Ectodermal cell (in vitro differentiated cells): Measurements from ENCODE around the gene SEMA6B.

Experiments used
- H3K27ac ChIP-seq: 2 replicates; pipeline ENCODE4 v1.7.0; 2013; ENCODE audit warnings: mild to moderate bottlenecking, low read depth, low read length; ENCODE audit not compliant: insufficient read depth, poor library complexity, severe bottlenecking
- H3K27me3 ChIP-seq: 2 replicates; pipeline ENCODE4 v1.7.0; 2013; ENCODE audit warnings: mild to moderate bottlenecking, low read length; ENCODE audit not compliant: insufficient read depth, control insufficient read depth, poor library complexity, severe bottlenecking
- H3K36me3 ChIP-seq: one replicate; pipeline ENCODE4 v1.7.0; 2013; ENCODE audit warnings: low read length; ENCODE audit not compliant: control insufficient read depth, insufficient read depth
- H3K4me1 ChIP-seq: one replicate; pipeline ENCODE4 v1.7.0; 2013; ENCODE audit warnings: low read length; ENCODE audit not compliant: control insufficient read depth, insufficient read depth
- H3K4me3 ChIP-seq: 2 replicates; pipeline ENCODE4 v1.7.0; 2013; ENCODE audit warnings: low read depth, low read length, control low read depth; ENCODE audit not compliant: insufficient read depth
- H3K9me3 ChIP-seq: 2 replicates; pipeline ENCODE4 v1.7.0; 2013; ENCODE audit warnings: mild to moderate bottlenecking, low read length, moderate library complexity; ENCODE audit not compliant: control insufficient read depth
- WGBS, 2 experiments: methylation state at CpG; one replicate each; pipeline ENCODE4 v1.1.7; 2013; ENCODE audit warnings: missing lambda C conversion rate in 2 of 2; 5-methylcytosine and 5-hydroxymethylcytosine counted together

SEMA6B gene

DNA sequence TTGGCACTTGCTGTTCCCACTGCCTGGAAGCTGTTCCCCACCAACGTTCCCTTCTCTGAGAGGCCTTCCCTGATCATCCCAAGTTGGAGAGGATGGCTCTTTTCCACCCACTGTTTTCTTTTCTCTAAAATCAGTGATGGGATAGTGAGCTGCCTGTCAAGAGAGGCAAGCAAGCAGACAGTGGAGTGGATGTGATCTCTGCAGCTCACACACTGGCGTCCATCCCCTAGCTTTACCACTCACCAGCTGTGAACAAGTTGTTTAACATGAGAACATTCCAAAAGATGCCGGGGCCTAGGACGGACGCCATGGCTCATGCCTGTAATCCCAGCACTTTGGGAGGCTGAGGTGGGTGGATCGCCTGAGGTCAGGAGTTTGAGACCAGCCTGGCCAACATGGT, 28.0 kb upstream of the SEMA6B start:
- Histone ChIP-seq H3K4me1 (no peaks in the 10 kb centered on the region), H3K4me3 (no peak overlapping the region), H3K27me3 (peaks cover 5% of the 10 kb centered on the region), H3K36me3 (no peaks in the 10 kb centered on the region), H3K9me3 (no peaks in the 10 kb centered on the region), H3K27ac (no peak overlapping the region)
- WGBS, 2 experiments, result 90 to 91% methylated on average over 6 of the region's 6 CpGs

DNA sequence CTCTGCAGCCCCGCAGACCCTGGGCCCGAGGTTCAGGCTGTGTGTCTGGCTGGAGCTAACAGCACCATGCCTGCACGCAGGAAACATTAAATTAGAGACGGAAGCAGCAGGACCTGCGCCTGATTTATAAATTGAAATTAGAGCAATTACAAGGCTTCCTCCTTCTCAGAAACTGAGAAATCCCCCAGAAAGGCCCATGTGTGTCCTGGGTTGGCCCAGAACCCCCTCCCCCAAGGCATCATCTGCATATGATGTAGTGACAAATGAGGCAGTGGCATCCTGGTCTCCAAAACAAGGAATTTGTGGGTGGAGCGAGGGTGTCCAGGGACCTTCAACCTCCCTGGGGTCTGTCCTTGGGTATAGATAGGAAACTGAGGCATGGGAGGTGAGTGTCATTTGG, 27.2 kb upstream of the SEMA6B start:
- Histone ChIP-seq H3K4me3 (no peak overlapping the region), H3K27me3 (peaks cover 13% of the 10 kb centered on the region), H3K4me1 (peaks cover 8% of the 10 kb centered on the region), H3K36me3 (no peaks in the 10 kb centered on the region), H3K27ac (no peak overlapping the region), H3K9me3 (no peaks in the 10 kb centered on the region)
- WGBS, 2 experiments, result 83 to 84% methylated on average over 6 of the region's 6 CpGs

DNA sequence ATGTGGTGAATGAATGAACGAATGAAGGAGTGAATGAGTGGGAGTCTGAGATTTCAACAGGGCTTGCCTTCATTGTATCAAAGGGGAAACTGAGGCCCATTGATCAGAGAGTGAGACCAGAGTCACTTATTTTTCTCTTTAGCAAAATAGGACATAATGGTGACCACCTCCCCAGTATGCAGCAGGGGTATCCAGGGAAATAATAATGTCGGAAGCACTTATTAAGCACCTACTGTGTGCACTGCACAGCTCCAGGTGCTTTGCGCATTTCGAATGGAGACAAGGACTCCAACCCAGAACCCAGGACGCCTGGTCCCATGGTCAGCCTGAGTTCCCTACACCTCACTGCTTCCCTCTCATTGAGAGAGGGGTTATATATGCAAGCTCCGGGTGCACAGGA, 26.8 kb upstream of the SEMA6B start:
- H3K27ac ChIP-seq, result no peak overlapping the region
- H3K27me3 ChIP-seq, result peaks cover 13% of the 10 kb centered on the region
- H3K4me3 ChIP-seq, result no peak overlapping the region
- no peaks in the 10 kb centered on the region for H3K9me3 ChIP-seq
- H3K4me1 ChIP-seq, result peaks cover 8% of the 10 kb centered on the region
- H3K36me3 ChIP-seq, result no peaks in the 10 kb centered on the region
- 89% methylated on average over 6 of the region's 6 CpGs for WGBS, 2 experiments

DNA sequence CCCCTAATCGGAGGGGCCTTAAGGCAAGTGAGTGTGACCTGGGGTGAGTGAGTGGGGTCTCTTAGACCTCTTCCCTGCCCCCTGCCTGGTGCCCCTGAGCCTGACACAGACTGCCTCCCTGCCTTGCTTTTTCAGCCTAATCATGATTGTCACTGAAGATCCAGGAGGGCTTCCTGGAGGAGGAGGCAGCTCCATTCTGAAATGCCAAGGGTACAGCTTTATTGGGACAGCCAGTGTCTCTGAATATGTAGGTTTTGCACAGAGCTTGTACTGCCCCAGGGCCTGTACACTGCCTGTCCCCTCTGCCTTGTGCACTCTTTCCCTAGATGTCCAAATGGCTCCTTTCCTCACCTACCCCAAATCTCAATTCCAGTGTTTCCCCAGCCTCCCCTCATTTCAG, 26.1 kb upstream of the SEMA6B start:
- H3K36me3 ChIP-seq, result no peaks in the 10 kb centered on the region
- H3K4me1 ChIP-seq, result peaks cover 8% of the 10 kb centered on the region
- H3K27me3 ChIP-seq, result peaks cover 17% of the 10 kb centered on the region
- no peak overlapping the region for H3K27ac ChIP-seq
- H3K4me3 ChIP-seq, result no peak overlapping the region
- 91 to 94% methylated on average over 1 of the region's 1 CpG for WGBS, 2 experiments
- no peaks in the 10 kb centered on the region for H3K9me3 ChIP-seq

DNA sequence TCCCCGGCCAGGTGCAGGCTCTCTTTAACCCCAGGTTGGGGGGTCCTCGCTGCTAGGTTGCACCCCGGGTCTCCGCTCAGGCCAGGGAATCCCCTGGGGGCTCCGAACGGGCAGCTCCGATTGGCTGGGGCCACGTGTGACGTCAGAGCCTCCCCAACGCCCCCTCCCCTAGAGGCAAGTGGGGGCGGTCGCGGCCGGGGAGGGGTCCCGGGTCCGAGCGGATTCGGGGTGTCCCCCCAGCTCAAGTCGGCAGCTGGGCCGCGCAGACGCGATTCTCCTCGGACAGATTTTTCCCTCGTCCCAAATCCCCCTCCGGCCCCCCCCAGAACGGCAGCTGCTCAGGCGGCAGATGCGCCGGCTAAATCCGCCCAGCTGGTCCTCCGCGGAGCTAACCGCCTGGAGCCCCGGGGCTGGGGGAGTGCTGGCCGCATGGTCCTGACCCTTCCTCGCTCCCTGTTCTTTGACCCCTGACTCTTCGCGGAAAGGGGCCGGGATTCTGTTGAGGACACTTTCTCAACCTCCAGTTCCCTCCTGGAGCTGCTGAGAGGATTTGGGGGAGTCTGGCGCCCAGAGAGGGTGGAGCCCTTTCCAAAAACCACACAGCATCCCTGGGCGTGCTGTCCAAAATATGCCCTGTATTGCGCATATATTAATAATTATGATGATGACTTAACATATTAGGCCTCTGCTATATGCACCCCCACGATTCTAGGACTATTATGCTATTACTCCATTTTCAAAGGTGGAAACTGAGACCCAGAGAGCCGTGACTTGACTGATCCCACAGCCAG, 25.4 kb upstream of the SEMA6B start:
- Histone ChIP-seq H3K27me3 (peaks cover 24% of the 10 kb centered on the region), H3K4me3 (peak overlapping the region; percentile 49), H3K4me1 (peaks cover 12% of the 10 kb centered on the region), H3K9me3 (no peaks in the 10 kb centered on the region), H3K36me3 (no peaks in the 10 kb centered on the region), H3K27ac (no peak overlapping the region)
- WGBS, 2 experiments, result 9% methylated on average over 45 of the region's 45 CpGs

DNA sequence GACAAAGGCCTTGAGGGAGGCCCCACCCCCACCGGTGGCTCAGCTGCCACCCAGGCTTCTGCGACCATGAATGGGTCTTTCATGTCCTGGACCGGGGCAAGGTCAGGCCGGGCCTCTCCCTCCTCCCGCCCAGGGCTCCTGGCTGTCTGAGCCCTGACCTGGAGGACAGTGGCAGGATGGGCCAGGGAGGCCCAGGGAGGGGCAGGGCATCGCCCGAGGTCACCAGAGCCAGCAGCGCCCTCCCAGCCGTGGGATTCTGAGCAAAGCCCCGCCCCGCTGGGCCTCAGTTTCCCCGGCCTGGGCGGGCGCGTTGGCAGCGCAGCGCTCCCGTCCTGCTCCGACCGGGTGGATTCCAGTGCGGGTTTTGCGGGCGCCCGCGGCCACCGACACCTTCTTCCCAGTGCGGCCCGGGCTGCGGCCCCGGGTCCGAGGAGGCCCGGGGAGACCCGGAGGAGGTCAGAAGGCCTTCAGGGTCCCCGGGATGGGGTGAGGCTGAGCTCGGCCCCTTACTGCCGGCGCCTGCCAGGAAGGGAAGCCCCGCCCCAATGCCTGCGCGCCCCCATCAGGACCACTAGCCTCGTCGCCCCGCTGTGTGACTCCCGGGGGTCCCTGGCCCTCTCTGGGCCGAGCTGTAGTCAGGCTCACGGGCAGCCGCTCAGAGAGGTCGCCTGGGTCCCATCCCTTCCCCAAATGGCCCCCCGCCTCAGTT, 24.6 kb upstream of the SEMA6B start:
- 3 to 4% methylated on average over 49 of the region's 49 CpGs for WGBS, 2 experiments
- Histone ChIP-seq H3K4me3 (peak overlapping the region; percentile 49), H3K36me3 (no peaks in the 10 kb centered on the region), H3K4me1 (peaks cover 13% of the 10 kb centered on the region), H3K27ac (no peak overlapping the region), H3K27me3 (peaks cover 24% of the 10 kb centered on the region), H3K9me3 (no peaks in the 10 kb centered on the region)

DNA sequence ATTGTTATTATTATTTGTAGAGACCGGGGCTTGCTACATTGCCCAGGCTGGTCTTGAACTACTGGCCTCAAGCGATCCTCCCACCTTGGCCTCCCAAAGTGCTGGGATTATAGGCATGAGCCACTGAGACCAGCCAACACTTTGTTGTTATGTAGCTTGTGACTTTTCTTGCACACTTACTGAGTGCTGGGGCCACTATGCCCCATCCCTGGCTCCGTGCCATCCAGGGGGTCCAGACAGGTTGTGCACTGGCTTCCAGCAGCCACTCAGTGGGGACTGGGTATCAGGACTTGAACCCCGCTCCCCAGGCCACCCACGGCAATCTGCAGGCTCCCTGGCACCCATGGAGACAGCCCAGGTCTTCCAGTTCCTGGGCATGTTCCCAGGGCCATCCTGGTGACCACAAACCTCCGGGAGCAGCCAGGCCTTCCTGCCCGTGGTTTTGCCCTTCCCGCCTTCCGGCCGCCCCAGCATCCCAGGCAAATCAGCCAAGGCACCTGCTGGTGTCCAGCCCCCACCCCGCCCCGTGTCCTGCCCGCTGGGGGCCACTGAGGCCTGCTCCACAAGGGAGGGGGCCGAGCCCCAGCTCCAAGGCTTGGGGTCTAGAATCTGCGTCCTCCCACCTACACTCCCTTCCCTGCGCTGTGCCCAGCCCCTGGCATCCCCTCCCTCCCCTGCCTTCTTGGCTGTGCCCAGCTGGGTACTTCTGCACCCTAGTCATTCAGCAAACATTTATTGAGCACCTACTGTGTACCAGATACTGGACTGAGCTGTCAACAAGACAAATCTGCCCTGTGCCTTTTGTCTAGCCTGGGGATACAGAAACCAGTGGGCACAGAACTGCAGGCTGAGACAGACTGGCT, 23.7 kb upstream of the SEMA6B start:
- H3K4me3 ChIP-seq, result no peak overlapping the region

DNA sequence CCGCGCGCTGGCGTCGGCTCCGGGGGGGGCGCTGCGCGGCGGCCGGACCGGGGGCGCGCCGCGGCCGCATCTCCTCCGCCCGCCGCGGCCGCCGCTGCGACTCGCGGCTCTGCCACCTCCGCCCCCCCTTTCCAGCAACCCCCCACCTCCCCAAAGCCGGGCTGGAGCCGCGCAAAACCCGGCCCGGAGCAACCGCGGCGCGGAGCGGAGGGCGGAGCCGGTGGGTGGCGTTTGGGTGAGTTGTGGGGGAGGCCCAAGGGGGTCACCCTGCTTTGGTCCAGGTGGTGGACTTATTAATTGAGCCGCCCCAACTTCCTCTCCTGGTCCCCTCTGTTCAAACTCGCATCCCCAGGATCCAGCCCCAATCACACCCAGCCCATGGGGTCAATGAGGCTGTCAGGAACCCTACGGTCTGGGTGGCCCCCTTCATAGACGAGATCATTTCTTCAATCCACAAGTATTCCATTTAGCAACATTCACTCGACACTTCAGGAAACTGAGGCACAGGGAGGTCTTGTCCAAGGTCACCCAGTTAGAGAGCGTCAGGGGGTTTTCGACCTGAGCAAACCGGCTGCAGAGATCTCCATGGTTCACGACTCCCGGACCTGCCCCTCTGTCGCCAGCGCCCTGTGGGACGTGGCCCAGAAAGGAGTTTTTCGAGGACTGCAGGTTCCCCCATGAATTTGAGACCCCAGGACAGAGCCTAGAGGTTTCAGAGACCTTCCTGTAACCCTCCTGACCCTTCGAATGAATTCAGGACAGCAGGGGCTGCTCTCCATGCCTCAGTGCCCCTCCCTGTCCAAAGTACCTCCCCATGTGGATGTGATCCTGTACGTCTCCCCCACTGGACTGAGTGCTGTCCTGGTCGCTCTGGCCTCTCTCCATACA, 22.4 kb upstream of the SEMA6B start:
- Histone ChIP-seq H3K36me3 (no peaks in the 10 kb centered on the region), H3K4me1 (peaks cover 13% of the 10 kb centered on the region), H3K27me3 (peaks cover 24% of the 10 kb centered on the region), H3K4me3 (peak overlapping the region; percentile 55), H3K27ac (no peak overlapping the region), H3K9me3 (no peaks in the 10 kb centered on the region)
- WGBS, 2 experiments, result 13 to 14% methylated on average over 57 of the region's 57 CpGs

More for the DNA sequence above, 23.7 kb upstream of the SEMA6B start:
- no peak overlapping the region for H3K27ac ChIP-seq
- H3K4me1 ChIP-seq, result peaks cover 13% of the 10 kb centered on the region
- H3K27me3 ChIP-seq, result peaks cover 24% of the 10 kb centered on the region
- 70 to 74% methylated on average over 16 of the region's 16 CpGs for WGBS, 2 experiments
- H3K9me3 ChIP-seq, result no peaks in the 10 kb centered on the region
- no peaks in the 10 kb centered on the region for H3K36me3 ChIP-seq

DNA sequence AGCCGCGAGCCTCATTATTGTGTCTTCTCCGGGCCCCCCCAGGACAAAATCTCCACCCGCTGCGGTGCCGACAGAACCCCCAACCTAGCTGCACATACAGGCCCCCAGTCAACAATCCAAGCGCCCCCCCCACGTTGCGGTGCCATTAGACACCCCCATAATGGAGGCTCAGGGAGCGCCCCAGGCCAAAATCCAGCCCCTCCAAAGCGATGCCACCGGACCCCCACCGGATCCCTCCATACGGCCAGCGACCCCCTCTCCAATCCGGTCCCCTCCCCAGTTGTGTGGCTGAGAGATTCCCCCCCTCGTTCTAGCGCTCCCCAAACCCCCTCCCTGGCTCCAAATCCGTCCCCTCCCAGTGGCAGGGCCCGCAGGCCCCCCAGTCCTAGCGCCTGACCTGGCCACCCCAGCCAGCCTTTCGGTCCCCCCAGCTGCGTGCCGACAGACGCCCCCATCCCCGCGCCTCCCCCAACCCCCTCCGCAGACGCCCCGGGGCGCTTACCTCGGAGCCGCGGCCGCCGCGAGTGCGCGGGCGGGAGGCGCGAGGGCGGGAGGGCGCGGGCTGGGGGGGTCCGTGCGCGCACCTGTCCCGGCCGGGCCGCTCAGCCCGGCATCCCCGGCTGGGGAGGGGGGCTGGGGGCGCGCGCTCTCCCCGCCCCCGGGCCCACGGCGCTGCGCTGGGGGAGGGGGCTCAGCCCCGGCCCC, 21.6 kb upstream of the SEMA6B start:
- Histone ChIP-seq H3K9me3 (no peaks in the 10 kb centered on the region), H3K27me3 (peaks cover 24% of the 10 kb centered on the region), H3K4me1 (peaks cover 13% of the 10 kb centered on the region), H3K27ac (no peak overlapping the region), H3K4me3 (peak overlapping the region; percentile 55), H3K36me3 (no peaks in the 10 kb centered on the region)
- WGBS, 2 experiments, result 0% methylated on average over 62 of the region's 62 CpGs
